ENCODE data around the gene FIGNL1.
A peak's percentile ranks its signal among the peaks of the same experiment; 100 is the strongest.

DNA sequence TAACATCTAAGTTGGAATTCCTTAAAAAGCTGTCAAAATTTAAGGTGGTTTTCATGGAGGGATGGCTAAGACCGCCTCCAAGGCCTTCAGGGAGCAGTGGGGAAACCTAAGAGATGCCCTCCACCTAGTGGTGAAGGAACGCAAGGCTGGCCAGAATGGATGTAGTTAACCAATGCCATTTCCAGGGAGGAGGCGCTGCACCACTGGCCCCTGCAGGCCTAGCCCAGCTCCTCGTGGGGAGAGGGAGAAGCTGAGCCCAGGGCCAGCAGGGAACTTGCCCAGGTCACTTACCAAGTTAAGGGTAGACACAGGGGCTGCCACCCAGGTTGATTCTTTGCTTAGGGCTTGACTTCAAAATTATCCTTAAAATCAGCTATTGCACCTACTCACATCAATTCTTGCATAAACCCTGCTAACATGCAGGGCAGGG is 32.0 kb downstream of the FIGNL1 start:
- no peak for TF ChIP-seq POLR2A (IDR thresholded peaks at IDR 0.05)
- TF ChIP-seq, protein P1, sequence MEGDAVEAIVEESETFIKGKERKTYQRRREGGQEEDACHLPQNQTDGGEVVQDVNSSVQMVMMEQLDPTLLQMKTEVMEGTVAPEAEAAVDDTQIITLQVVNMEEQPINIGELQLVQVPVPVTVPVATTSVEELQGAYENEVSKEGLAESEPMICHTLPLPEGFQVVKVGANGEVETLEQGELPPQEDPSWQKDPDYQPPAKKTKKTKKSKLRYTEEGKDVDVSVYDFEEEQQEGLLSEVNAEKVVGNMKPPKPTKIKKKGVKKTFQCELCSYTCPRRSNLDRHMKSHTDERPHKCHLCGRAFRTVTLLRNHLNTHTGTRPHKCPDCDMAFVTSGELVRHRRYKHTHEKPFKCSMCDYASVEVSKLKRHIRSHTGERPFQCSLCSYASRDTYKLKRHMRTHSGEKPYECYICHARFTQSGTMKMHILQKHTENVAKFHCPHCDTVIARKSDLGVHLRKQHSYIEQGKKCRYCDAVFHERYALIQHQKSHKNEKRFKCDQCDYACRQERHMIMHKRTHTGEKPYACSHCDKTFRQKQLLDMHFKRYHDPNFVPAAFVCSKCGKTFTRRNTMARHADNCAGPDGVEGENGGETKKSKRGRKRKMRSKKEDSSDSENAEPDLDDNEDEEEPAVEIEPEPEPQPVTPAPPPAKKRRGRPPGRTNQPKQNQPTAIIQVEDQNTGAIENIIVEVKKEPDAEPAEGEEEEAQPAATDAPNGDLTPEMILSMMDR (IDR thresholded peaks at IDR 0.05) = peak; percentile 51 to 86 (median 67)
